IPS-18c (cell line): Measurements from ENCODE around the gene ATF4.
"Not testable (repeated sequence)": the region's sequence is repeated elsewhere in the genome, so short reads cannot be mapped to it uniquely, and the experiment has no call there.

Experiments
- H3K4me3 ChIP-seq: 2 replicates; pipeline ENCODE4 v1.7.0; 2013; ENCODE audit warnings: low read depth, mild to moderate bottlenecking, low read length, moderate library complexity; ENCODE audit not compliant: insufficient read depth
- H3K9me3 ChIP-seq: one replicate; pipeline ENCODE4 v1.6.1; 2013; ENCODE audit warnings: mild to moderate bottlenecking, low read length, moderate library complexity; ENCODE audit not compliant: control insufficient read depth, insufficient read depth

The ATF4 gene

DNA sequence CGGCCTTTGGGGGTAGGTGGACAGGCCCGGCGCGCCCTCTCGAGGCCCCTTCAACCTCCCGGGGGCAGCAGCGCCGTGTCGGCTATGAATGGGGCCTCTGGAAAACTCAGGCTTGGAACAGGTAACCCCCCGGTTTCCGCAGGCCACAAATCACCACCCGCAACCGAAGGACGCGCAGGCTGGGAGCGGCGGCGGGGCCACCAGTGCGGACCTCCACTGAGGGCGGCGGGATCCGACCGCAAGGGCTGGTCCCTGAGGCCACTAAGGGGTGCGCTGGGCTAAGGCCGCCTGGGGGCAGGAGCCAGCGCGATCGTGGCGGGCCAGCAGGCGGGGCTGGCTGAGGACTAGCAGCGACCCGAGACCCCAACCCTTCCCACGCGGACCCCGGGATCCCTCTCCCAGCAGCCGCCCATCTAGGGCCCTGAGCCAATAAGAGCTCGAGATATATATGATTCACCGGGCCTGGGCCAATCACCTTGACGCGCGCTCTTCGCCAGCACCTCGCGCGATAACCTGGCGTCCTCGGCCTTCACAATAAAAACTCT is 609 bp upstream of the ATF4 start:
- H3K4me3 ChIP-seq, result peak overlapping the region; percentile 98
- H3K9me3 ChIP-seq, result peaks cover 4% of the 10 kb centered on the region

DNA sequence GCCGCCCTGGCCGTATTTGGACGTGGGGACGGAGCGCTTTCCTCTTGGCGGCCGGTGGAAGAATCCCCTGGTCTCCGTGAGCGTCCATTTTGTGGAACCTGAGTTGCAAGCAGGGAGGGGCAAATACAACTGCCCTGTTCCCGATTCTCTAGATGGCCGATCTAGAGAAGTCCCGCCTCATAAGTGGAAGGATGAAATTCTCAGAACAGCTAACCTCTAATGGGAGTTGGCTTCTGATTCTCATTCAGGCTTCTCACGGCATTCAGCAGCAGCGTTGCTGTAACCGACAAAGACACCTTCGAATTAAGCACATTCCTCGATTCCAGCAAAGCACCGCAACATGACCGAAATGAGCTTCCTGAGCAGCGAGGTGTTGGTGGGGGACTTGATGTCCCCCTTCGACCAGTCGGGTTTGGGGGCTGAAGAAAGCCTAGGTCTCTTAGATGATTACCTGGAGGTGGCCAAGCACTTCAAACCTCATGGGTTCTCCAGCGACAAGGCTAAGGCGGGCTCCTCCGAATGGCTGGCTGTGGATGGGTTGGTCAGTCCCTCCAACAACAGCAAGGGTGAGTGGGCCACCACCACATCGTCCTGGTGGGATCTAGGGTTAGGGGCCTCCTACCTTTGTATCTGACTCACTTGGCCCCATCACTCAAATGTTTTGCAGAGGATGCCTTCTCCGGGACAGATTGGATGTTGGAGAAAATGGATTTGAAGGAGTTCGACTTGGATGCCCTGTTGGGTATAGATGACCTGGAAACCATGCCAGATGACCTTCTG is 934 bp downstream of the ATF4 start:
- H3K9me3 ChIP-seq, result not testable (repeated sequence)
- H3K4me3 ChIP-seq, result peak overlapping the region; percentile 98

DNA sequence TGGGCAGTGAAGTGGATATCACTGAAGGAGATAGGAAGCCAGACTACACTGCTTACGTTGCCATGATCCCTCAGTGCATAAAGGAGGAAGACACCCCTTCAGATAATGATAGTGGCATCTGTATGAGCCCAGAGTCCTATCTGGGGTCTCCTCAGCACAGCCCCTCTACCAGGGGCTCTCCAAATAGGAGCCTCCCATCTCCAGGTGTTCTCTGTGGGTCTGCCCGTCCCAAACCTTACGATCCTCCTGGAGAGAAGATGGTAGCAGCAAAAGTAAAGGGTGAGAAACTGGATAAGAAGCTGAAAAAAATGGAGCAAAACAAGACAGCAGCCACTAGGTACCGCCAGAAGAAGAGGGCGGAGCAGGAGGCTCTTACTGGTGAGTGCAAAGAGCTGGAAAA is 1.7 kb downstream of the ATF4 start:
- not testable (repeated sequence) for H3K9me3 ChIP-seq
- H3K4me3 ChIP-seq, result peak overlapping the region; percentile 98

DNA sequence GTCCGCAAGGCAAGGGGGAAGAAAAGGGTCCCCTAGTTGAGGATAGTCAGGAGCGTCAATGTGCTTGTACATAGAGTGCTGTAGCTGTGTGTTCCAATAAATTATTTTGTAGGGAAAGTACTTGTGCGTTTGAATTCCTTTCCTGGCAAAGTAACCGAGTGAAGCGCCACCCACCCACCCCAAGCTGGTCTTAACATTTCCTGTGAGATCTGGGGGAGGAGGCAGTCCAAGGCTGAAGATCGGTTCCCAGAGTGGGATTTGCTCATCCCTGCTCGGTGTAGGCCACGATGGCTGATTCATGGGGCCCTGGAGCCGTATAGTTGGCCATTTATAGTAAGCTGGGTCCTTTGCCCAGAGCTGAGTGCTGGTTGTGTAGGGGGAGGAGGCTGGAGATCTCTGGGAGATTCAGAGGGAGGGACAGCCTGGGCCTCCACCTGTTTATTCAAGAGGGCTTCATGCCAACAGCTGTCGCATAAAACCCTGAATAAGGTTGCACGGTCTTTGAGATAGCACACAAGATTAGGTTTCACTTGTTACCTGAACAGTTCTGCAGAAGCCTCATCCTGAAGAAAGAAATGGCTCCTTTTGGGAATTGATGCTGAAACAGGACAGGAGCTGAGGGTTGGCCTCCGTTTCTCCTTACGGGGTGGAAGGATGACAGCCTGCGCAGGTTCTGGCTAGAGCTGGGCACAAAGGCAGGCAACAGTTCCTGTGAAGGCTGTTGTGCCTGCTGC is 2.4 kb downstream of the ATF4 start:
- peak overlapping the region; percentile 22; the same call in 1 of the 2 replicates for H3K4me3 ChIP-seq
- H3K9me3 ChIP-seq, result peaks cover 4% of the 10 kb centered on the region

DNA sequence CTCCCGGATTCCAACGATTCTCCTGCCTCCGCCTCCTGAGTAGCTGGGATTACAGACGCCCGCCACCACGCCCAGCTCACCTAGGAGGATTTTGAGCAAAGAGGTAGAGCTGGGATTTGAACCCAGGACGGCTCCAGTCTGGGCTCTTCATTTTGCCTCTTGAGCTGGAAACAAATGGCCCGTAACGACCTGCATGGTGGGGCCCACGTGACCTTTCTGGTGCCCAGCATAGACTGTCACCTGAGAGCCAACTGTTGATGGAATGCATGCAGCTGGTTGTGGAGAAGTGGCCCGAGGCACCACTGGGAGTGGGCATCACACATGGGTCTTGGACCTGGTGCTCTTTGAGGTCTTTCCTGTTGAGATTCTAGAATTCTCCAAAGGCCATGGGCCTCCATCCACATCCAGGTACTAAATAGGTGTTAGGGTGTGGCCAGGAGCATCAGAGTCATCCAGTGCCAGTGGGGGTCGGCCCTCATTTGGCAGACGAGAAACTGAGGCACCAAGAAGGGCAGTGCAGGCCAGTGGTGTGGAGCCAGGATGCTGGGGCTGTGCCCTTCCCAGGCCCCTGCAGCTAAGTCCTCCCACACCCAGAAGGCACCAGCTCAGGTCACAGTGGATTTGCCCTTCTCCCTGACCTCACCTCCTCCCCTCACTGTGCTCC is 3.9 kb downstream of the ATF4 start:
- Histone ChIP-seq H3K9me3 (peaks cover 4% of the 10 kb centered on the region), H3K4me3 (no peak overlapping the region)

DNA sequence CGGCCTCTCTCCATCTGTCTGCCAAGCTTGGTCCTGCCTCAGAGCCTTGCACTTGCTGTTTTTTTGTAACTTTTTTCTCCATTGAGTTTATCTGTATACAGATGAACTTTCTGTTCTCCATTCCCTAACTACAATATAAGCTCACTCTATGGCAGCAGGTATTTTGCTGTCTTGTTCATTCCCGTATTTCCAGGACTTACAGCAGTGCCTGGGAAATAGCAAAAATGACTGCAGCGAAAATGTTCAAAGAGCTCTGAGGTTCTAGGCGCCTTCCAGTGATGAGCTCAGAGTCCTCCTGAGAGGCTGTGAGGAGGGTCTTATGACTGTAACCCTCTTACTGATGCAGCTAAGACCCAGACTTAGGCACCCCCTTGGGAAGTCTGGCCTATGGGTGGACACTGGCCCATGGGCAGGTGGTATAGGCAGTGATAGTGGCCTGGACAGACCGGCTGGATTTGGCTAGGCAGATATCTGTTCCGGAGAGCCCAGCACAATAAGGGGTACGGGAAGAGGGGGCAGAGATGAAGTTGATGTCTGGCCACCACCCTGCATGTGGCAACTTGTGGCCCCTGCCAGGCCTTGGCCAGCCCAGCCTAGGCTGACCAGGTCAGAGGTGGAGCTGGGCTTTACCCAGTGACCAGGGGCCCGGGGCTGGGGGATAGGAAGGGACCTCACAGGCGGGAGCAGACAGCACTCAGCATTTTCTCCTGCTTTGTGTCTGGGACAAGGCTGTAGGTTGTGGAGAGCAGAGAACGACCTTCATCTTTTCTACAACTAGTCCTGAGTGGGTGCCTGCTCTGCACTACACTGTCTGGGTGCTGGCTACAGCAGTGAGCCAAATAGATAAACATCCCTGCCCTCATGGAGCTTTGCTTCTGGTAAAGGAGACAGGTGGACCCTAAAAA is 4.6 kb downstream of the ATF4 start:
- H3K4me3 ChIP-seq, result no peak overlapping the region

DNA sequence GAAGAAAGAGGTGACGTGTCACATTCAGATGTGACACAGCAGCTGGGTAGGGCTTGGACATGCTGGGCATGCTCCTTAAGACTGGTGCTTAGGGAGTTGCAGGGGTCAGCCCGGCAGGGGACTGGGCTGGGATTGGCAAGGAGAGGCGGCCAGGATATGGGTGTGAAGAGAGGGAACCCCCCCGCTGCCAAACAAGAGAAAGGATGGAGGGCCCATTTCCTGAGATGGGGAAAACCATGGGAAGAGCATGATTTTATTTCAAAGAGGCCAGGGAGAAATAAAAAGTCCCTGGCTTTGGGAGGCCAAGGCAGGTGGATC is 5.3 kb downstream of the ATF4 start:
- Histone ChIP-seq H3K4me3 (no peak overlapping the region), H3K9me3 (peaks cover 2% of the 10 kb centered on the region)

More for the DNA sequence above, 4.6 kb downstream of the ATF4 start:
- peaks cover 4% of the 10 kb centered on the region for H3K9me3 ChIP-seq

DNA sequence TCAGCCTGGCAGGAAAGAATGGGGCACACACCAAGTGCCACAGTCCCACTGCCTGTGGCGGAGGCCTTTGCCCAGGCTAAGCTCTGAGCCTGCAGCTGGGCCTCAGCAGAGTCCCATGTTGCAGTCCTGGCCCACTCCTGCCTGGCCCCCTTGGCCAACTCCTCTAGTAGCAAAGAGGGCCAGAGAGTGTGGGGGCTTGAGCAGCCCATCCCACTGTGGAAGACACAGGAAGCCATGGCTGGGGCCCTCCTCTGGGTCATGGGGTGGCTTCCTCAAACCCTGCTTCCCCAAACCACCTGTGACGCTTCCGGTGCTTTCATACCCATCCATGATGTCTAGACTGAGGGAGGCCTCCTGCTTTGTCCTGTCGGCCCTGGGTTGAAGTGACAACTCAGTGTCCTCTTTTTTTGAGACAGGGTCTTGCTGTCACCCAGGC is 6.4 kb downstream of the ATF4 start:
- H3K9me3 ChIP-seq, result no peaks in the 10 kb centered on the region
- no peak overlapping the region for H3K4me3 ChIP-seq

DNA sequence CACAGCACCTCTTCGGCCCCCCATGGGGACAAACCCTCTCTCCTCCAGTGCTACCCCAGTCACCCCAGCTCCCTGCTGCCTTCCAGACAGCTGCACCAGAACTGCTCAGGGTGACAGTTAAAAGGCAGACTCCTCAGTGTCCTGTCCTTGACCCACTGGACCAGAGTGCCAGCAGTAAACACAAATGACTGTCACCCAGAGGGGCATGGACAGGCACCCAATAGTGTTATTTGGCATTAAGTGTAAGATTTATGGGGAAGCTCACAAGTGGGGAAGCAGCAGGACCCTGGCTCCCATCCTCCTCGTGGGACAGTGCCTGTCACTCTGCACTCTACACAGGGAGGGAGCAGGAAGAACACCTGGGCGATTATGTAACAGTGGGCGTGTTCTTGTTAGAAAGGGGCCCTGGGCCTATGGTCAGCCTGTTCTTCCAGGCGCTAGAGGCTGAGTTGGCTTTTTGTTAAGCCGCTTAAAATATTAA is 7.2 kb downstream of the ATF4 start:
- Histone ChIP-seq H3K4me3 (no peak overlapping the region), H3K9me3 (no peaks in the 10 kb centered on the region)

DNA sequence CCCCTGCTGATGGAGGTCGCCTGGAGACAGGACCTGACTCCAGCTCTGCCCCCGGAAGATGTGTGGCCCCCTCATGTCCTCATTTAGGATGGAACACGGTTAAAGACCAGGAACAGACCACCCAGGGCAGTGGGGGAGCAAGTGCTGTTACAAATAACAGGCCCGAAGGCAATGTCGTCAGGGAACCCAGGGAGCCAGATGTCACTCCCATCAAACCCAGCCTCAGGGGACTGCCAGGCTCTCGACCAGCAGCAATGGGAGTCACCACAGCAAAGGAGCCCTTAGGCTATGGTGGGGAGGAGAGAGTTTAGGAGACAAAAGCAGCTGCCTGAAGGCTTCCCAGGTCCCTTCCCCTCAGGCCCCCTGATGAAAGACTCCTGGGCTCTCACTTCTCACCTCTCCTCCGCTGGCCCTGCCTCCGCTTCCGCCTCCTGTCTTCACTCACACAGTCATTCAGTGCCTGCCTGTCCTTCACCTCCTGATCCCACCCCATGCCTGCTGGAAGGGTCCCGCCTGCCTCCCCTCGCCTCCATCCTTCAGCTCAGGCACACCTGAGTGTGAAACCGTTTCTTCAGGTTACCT is 7.8 kb downstream of the ATF4 start:
- H3K9me3 ChIP-seq, result no peaks in the 10 kb centered on the region
- H3K4me3 ChIP-seq, result no peak overlapping the region

DNA sequence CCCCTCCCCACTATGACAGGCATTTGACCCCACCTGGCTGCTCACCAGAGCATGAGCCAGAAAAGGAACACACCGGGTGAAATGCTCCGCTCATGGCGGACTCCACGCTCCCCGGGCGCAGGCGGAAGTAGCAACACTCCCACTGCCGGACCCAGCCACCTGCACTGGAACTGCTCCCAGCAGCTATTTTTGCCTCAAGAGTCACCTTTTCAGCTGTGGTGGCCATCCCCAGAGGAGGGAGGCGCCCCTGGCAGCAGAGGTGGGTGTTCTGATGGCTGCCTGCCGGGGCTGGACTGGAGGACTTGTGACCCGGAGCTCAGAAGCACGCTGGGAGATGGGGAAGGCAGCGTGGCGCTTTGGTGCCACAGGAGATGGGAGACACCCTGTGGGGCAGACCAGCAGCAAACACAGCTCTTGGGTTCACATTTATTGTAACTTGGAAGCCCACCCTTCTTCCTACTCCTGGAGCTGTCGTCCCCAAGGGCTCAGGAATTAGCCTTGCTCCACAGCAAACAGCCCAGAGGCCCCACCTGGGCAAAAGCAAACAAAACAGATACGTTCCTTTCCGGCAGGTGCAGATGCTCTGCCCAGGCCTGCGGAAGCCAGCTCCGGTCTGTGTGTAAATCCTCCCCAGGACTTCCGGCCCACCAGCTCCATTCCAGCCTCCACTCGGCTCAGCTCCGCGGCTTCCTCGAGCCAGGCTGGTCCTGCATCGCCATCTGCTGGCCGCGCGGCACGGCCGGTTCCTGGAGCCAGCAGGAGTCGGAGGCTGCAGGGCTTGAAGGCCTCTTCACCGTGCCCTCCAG is 8.5 kb downstream of the ATF4 start:
- H3K4me3 ChIP-seq, result no peak overlapping the region; the same call in 1 of the 2 replicates
- no peaks in the 10 kb centered on the region for H3K9me3 ChIP-seq

DNA sequence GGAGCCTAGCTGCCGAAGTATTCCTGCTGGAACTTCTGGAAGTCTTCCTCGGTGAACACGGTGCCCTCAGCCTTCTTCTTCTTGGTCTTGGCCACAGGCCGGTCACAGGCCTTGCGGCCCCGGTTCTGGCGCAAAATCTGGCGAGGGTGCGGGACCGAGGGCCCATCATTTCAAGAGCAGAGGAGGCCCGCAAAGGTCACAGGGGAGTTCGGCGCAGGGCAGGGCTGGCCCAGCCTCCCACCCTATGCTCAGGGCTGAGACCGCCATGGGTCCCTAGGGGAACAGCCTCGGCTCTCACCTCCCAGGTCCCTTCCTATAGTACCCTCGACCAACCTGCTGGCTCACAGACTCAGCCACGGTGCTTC is 9.1 kb downstream of the ATF4 start:
- no peak overlapping the region for H3K4me3 ChIP-seq
- no peaks in the 10 kb centered on the region for H3K9me3 ChIP-seq

DNA sequence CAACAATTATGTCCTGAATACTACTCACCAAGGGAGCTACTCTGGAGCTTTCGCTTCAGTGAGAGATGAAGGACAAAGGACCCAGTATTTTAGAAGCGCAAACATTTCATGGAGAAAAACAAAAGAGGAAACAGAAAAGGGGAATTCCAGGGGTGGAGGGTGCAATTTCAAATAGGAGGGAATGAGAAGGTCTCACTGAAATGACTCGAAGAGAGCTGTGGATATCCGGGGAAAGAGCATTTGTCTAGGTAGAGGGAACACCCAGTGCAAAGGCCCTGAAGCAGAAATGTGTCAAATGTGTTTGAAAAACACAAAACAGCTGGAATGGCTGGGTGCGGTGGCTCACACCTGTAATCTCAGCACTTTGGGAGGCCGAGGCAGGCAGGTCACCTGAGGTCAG is 9.8 kb downstream of the ATF4 start:
- no peak overlapping the region for H3K4me3 ChIP-seq

DNA sequence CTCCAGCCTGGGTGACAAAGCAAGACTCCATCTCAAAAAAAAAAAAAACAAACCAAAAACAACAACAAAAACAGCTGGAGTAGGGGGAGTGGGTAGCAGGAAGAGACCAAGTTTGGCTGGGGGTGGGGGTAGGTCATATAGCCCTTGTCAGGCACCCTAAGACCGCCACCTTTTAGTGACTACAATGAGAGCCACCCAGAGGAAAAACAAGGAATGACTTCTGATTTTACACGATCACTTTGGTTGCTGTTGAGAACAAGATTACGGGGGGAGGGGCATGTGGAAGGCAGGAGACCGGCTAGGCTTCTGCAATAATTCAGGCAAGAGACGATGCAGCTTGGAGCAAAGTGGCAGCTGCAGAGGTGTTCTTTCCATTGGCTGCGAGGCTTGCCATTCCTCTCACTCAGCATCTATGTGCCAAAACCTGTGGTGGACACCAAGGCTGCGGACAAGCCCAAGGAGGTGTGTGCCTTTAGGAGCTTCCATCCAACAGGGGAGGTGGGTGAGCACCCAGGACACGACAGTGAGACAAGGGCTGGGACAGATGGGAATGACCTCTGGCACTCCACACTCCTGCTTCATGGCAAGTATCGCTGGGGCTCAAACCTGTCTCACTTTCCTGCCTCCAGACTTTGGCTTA is 10.4 kb downstream of the ATF4 start:
- Histone ChIP-seq H3K4me3 (peak overlapping the region; percentile 98; the same call in 1 of the 2 replicates), H3K9me3 (no peaks in the 10 kb centered on the region)

More for the DNA sequence above, 9.8 kb downstream of the ATF4 start:
- H3K9me3 ChIP-seq, result no peaks in the 10 kb centered on the region

DNA sequence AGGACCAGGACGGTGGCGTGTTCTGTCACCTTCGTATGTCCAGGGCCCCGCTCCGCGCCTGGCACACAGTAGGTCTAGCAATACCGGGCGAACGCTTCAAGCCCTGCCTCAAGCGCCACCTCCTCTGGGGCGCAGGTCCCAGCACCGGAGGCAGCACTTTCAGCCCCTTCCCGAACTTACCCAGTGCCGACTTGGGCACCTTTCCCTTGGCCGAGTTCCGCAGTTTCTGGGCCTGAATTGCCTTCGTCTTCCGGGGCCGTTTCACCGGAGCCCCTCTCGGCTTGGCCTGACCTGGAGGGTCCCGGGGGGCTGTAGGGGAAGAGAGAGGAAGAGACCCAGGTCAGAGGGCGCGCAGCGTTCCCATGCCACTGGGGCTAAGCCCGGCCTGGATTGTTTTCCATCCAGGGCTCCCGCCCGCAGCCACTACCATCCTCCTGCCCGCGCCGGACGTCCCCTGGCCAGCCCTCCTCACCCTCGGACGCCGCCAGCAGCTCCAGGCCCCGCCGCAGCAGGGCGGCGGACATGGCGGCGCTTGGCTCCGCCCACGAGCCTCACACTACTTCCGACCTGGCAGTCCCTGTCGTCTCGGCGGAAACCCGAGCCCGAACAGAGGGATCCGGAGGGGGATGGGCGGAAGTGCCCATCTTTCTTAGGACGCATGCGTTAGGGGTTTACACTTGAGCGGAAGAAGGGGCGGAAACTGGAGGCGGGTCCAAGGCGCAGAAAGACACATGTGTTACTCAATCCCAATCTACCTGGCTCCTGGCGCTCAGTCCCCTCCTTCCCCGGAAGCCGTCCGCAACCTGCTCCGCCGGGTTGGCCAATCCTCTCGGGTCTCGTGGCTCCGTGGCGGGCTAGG is 12.1 kb downstream of the ATF4 start, which contains the start of gene RPS19BP1:
TSS of gene RPS19BP1 (minus strand) at position 534 of the 859 bp plus-strand sequence. CDS start at position 524, 10 bp downstream.
- no peaks in the 10 kb centered on the region for H3K9me3 ChIP-seq

More for the DNA sequence above, 12.1 kb downstream of the ATF4 start, which contains the start of gene RPS19BP1:
- peak within 1 kb of the TSS; percentile 98 for H3K4me3 ChIP-seq
